B cell (primary cell): ENCODE results near the gene SUSD2.

Source experiments
- CTCF ChIP-seq: fragments of 200-600 bp; IDR thresholded peaks from one replicate; pipeline ENCODE4 v1.8.0; 2022; ENCODE audit warnings: antibody characterized with exemption, mild to moderate bottlenecking
- EZH2 ChIP-seq: IDR thresholded peaks from 2 replicates; pipeline ENCODE4 v1.6.1; 2012; ENCODE audit warnings: borderline replicate concordance, low read depth, mild to moderate bottlenecking, moderate library complexity, low read length; ENCODE audit not compliant: insufficient read depth, poor library complexity, severe bottlenecking

GRCh38 chr22:24225951-24226350 lies 44.7 kb downstream of the SUSD2 start:
- TF ChIP-seq CTCF (no peak), EZH2 (no peak)
